ENCODE results near the gene CRTAC1.

DNA sequence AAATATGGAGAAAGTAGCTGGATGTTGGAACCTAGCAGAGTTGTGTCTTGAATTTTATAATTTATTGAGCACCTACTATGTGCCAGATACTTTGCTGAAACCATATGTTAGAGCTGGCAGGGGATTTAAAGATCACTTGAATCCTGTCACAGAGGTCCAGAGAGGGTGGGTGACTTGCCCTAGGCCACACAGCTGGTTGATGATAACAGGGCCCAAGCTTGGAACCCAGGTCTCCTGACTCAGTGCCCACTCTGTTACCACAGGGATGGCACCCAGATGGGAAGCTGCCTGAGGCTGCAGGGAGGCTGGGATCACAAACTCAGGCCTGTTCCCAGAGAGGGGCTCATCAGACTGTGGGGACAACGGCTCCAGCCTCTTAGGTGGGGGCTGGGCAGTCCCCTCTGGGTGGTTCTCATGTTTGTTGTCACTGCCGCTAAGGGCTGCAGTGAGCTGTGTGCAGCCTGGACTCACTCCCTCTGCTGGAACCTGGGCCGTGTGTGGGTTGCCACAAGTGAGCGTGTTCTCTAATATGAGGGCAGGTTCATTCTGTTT, 162.2 kb downstream of the CRTAC1 start:
- TF ChIP-seq, protein P1, sequence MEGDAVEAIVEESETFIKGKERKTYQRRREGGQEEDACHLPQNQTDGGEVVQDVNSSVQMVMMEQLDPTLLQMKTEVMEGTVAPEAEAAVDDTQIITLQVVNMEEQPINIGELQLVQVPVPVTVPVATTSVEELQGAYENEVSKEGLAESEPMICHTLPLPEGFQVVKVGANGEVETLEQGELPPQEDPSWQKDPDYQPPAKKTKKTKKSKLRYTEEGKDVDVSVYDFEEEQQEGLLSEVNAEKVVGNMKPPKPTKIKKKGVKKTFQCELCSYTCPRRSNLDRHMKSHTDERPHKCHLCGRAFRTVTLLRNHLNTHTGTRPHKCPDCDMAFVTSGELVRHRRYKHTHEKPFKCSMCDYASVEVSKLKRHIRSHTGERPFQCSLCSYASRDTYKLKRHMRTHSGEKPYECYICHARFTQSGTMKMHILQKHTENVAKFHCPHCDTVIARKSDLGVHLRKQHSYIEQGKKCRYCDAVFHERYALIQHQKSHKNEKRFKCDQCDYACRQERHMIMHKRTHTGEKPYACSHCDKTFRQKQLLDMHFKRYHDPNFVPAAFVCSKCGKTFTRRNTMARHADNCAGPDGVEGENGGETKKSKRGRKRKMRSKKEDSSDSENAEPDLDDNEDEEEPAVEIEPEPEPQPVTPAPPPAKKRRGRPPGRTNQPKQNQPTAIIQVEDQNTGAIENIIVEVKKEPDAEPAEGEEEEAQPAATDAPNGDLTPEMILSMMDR (IDR thresholded peaks at IDR 0.05; ENCODE audit: insufficient read depth, low read length) = no peak
- no peak for TF ChIP-seq POLR2AphosphoS5 (IDR thresholded peaks at IDR 0.05; ENCODE audit: low read depth)
- TF ChIP-seq, protein P2, sequence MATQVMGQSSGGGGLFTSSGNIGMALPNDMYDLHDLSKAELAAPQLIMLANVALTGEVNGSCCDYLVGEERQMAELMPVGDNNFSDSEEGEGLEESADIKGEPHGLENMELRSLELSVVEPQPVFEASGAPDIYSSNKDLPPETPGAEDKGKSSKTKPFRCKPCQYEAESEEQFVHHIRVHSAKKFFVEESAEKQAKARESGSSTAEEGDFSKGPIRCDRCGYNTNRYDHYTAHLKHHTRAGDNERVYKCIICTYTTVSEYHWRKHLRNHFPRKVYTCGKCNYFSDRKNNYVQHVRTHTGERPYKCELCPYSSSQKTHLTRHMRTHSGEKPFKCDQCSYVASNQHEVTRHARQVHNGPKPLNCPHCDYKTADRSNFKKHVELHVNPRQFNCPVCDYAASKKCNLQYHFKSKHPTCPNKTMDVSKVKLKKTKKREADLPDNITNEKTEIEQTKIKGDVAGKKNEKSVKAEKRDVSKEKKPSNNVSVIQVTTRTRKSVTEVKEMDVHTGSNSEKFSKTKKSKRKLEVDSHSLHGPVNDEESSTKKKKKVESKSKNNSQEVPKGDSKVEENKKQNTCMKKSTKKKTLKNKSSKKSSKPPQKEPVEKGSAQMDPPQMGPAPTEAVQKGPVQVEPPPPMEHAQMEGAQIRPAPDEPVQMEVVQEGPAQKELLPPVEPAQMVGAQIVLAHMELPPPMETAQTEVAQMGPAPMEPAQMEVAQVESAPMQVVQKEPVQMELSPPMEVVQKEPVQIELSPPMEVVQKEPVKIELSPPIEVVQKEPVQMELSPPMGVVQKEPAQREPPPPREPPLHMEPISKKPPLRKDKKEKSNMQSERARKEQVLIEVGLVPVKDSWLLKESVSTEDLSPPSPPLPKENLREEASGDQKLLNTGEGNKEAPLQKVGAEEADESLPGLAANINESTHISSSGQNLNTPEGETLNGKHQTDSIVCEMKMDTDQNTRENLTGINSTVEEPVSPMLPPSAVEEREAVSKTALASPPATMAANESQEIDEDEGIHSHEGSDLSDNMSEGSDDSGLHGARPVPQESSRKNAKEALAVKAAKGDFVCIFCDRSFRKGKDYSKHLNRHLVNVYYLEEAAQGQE (IDR thresholded peaks at IDR 0.05; ENCODE audit: insufficient replicate concordance, low read depth) = no peak

Measured in HL-60 (cell line).